Measurements from ENCODE around the gene POLD3.

DNA sequence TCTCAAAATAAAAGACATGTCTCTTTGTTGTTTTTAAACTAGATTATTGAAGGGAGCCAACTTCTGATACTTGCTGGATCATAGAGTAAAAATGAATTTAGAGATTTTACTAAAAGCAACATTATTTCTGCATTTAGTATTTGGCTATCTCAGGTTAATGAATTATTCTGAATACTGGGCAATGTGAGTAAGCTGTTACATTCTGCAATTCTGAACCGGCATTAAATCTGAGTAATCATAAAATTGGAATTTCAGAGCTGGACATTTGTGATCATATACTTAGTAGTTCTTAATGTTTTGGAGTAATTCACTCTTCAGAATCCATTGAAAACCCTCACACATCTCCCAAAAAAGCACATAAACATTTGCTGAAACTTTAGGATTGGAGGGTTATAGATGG lies 11.5 kb downstream of the POLD3 start:
- TF ChIP-seq, protein P1, sequence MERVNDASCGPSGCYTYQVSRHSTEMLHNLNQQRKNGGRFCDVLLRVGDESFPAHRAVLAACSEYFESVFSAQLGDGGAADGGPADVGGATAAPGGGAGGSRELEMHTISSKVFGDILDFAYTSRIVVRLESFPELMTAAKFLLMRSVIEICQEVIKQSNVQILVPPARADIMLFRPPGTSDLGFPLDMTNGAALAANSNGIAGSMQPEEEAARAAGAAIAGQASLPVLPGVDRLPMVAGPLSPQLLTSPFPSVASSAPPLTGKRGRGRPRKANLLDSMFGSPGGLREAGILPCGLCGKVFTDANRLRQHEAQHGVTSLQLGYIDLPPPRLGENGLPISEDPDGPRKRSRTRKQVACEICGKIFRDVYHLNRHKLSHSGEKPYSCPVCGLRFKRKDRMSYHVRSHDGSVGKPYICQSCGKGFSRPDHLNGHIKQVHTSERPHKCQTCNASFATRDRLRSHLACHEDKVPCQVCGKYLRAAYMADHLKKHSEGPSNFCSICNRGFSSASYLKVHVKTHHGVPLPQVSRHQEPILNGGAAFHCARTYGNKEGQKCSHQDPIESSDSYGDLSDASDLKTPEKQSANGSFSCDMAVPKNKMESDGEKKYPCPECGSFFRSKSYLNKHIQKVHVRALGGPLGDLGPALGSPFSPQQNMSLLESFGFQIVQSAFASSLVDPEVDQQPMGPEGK (CRISPR knock-in tag; IDR thresholded peaks at IDR 0.05; ENCODE audit: borderline replicate concordance), result no peak
- TF ChIP-seq ARNTL (CRISPR knock-in tag; IDR thresholded peaks at IDR 0.05; ENCODE audit: borderline replicate concordance, low read depth), result no peak
- TF ChIP-seq CSDC2 (CRISPR knock-in tag; IDR thresholded peaks at IDR 0.05), result no peak
- no peak for TF ChIP-seq OSR1 (CRISPR knock-in tag; IDR thresholded peaks at IDR 0.05)
- no peak for TF ChIP-seq TOX (CRISPR knock-in tag; IDR thresholded peaks at IDR 0.05; ENCODE audit: borderline replicate concordance)
- no peak for TF ChIP-seq CREB5 (CRISPR knock-in tag; IDR thresholded peaks at IDR 0.05; ENCODE audit: low read depth)
- TF ChIP-seq ZC3H10 (CRISPR knock-in tag; IDR thresholded peaks at IDR 0.05), result no peak
- no peak for TF ChIP-seq ZFP30 (CRISPR knock-in tag; IDR thresholded peaks at IDR 0.05)
